GM18909 (cell line): ENCODE results near the gene PAQR7.
"Not testable (repeated sequence)": the region's sequence is repeated elsewhere in the genome, so short reads cannot be mapped to it uniquely, and the experiment has no call there.

Experiments used
- ATAC-seq: cut with Tn5 transposase; IDR thresholded peaks from one replicate; pipeline ENCODE4 v1.9.1; 2021; ENCODE audit warnings: mild to moderate bottlenecking; ENCODE audit not compliant: unreplicated experiment, poor library complexity

The PAQR7 gene

DNA sequence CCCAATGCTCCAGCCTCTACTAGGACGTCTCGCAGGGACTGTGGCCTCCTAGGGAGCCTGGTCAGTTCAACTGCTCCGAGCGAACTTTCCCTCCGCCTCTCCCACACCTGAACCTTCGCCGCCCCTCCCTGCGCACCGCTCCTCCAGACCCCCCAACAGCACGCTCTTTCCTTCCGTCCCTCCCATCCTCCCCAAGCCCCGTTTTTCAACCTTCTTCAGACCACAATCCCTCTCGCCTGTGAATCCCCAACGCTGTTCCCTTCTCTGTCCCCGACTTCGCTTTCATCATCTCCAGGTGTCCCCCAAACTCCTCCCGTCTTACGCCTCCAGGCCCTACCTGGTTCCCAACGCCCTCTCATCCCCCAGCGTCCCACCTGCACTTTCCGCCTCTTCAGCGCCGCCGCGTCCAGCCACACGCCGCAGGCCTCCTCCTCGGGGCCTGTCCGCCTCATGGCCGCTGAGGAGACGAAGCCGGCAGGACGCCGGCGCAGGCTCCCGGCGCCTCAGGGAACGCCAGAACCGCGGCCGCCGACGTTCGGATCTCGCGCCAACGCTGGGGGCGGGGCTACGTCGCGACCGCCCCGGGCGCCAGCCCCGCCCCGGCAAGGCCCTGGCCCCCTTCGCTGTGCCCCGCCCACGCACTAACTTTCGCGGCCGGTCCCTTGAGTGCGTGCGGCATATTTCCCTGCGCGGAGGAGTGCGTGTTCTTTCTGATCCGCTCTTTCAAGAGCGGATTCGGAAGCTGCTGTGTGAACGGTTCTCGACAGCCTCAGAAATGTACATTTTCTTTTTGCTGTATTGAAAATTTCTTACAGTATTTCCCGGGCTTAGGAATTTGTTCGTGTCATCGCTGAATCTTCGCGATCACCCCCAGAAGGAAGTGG, 16.4 kb downstream of the PAQR7 start, which contains the start of gene AUNIP:
AUNIP (minus strand) TSS at position 552 of the 884 bp plus-strand sequence; CDS start at position 452, 100 bp downstream.
- ATAC-seq = peak; percentile 76

- no peak for ATAC-seq
Measured at GRCh38 chr1:25858494-25858893, 17.0 kb downstream of the PAQR7 start.

- ATAC-seq = no peak
Measured at GRCh38 chr1:25856856-25857255, 18.7 kb downstream of the PAQR7 start.

- no peak for ATAC-seq
Measured at GRCh38 chr1:25854554-25854953, 21.0 kb downstream of the PAQR7 start.

- ATAC-seq = no peak
Measured at GRCh38 chr1:25848531-25848930, 27.0 kb downstream of the PAQR7 start.

- ATAC-seq = no peak
Measured at GRCh38 chr1:25847929-25848328, 27.6 kb downstream of the PAQR7 start.

DNA sequence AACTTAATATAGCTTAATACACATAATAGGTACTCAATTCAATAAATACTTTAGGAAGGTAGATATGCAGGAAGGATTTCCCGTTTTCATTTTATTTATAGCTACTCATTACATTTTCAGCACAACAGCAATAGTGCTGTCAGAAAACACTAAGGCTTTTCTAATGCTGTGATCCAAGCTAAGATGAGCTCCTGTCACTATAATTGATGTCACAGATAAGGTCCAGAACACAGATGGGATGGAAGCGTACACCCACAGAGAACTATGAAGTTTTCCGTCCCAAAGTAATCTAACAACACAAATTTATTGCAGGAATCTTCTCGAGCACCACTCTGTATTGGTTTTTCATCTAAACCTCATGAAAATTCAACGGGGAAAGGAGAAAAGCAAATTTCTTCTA, 29.8 kb downstream of the PAQR7 start:
- no peak for ATAC-seq

- no peak for ATAC-seq
Measured at GRCh38 chr1:25844536-25845337, 30.8 kb downstream of the PAQR7 start.

GRCh38 chr1:25843483-25843882, 32.0 kb downstream of the PAQR7 start:
- ATAC-seq = no peak

DNA sequence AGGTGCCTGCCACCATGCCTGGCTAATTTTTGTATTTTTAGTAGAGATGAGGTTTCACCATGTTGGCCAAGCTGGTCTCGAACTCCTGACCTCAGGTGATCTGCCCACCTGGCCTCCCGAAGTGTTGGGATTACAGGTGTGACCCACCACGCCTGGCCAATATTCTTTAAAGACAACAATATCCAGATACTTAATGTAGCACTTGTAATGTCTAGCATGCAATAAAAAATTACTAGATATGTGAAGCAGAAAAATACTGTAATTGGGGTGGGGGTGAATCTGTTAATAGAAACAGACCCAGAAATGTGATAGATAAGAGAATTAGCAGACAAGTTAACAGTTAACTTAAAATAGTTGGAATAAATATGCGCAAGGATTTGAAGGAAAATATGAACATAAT, 35.7 kb downstream of the PAQR7 start:
- ATAC-seq = not testable (repeated sequence)

- no peak for ATAC-seq
Measured at GRCh38 chr1:25837262-25837875, 38.1 kb downstream of the PAQR7 start.

- no peak for ATAC-seq
Measured at GRCh38 chr1:25836695-25837094, 38.8 kb downstream of the PAQR7 start.

DNA sequence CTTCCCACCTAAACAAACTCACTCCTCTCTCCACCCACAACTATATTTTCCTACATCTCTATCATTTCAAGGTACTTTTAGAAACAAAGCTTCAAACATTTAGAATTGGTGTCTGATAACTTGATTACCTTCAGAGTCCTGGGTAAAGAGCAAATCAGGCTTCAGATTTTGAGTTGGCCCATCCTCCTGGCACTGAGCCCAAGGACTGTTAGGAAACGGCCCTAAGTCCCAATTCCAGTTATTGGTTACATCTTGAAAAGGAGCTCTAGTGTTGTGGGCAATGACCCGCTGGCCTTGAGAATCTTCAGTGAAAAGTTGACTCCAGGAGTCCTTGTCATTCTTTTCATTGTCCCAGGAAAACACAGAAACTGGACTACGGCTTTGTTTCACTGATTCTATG, 40.6 kb downstream of the PAQR7 start:
- ATAC-seq = no peak

DNA sequence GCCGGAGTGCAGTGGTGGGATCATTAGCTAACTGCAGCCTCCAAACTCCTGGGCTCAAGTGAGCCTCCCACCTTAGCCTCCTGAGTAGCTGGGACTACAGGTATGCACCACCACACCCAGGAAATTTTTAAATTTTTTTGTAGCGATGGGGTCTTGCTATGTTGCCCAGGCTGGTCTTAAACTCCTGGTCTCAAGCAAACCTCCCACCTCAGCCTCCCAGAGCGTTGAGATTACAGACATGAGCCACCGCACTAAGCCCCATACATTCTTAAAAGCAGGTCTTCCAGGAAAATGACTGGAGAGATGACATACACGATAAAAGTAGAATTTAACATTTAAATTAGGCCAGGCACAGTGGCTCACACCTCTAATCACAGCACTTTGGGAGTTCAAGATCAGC, 42.4 kb downstream of the PAQR7 start:
- ATAC-seq = no peak

DNA sequence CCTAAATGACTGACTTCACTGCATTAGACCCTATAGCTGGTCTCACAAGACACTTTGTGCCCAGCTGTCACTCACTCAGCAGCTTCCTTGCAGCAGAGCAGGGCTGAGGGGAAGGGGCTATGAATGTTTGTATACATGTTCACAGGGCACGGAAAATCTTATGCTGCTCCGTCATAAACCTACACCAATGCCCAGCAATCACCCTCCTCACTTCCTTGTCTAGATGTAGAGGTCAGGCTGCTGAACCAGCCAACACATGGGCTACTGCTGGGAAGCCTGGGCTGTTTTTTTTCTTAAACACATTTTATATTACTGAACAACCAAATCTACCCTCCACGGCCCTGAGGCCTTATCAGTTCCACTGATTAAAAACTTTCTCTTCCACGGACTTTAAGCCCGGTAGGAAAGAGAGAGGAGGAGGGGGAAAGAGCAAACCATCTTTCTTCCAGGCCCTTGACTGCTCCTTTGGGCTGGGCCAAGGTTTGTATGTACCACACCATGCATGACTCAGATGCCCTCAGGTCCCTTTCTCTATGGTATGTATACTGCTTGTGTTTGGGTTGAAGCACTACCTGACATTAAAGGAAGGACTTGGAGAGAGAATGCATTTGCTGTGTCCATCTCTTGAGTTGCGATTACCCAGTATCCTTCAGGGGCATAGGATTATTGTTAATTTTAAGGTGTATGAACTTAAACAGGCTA, 43.0 kb downstream of the PAQR7 start:
- no peak for ATAC-seq

DNA sequence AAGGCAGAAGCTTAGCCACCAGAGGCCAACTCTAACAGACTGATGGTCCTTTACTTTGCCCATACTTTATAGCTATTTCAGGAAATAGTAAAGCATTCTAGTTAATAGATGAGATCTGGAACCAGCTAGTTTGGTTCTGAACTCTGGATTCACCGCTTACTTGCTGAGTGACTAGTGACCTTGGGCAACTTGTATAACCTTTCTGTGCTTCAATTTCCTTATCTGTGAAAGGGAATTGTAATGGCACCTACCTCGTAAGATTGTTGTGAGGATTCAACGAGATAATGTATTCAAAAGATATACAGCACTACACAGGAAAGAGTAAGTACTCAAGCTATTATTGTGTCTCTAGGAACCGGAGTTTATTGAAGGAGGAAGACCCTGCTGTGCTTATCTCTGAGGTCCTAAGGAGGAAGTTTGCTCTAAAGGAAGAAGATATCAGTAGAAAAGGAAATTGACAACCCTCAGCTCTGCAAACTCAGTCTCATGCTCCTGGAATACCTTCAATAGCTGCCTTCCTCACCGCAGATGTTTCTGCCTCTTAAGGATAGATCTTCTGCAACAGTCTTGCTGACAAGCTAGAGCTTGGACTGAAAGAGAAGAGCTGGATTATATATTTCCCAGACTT, 43.8 kb downstream of the PAQR7 start:
- no peak for ATAC-seq

DNA sequence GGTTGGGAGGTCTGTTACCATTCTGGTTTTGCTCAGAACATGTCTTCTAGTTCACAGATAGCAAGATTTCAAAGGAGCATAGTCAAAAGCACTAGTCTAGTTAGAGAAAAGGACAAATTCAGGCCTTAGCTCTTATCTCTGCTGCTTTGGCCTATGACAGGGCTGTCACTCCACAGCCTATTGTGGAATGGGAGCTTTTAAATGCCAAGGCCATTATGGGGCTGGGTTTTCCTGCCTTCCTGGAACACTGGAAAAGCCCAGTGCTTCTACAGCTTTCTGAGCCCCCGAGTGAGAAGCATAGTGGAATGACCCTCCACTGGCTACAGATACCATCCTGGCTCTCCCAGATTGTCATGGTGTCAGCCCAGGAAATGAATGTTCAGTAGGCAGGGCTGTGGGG, 46.5 kb downstream of the PAQR7 start:
- no peak for ATAC-seq

GRCh38 chr1:25828491-25828890, 47.0 kb downstream of the PAQR7 start:
- no peak for ATAC-seq

DNA sequence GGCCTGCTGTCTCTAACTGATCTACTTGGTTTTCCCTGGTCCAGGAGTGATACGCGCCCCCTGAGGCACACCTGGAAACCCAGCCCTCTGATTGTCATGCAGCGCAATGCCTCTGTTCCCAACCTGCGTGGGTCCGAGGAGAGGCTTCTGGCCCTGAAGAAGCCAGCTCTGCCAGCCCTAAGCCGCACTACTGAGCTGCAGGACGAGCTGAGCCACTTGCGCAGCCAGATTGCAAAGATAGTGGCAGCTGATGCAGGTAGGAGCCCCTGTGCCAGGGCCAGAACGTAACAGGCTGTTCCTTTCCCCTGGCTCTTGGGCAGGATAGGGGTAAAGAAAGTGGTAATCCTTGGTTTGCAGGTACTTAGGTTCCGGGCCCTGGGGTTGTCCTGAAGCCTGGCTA, 48.9 kb downstream of the PAQR7 start:
- ATAC-seq = no peak

GRCh38 chr1:25825605-25826004, 49.9 kb downstream of the PAQR7 start:
- ATAC-seq = no peak
